GM23248 (cell line): ENCODE results near the gene TFDP3. TPM values are rescaled to one million over a fixed set of nuclear protein-coding genes. Genes with fewer than 3 reads are reported as not detected.

Source experiments
- DNase-seq: peaks from one replicate; pipeline ENCODE4 v3.0.0-alpha.2; 2015
- H2AFZ ChIP-seq: fragments of 200-600 bp; sonication (generic); 2 replicates; pipeline ENCODE4 v1.6.1; 2016; ENCODE audit warnings: antibody characterized with exemption
- H3F3A ChIP-seq: fragments of 200-600 bp; sonication (generic); 2 replicates; pipeline ENCODE4 v1.6.1; 2016; ENCODE audit warnings: mild to moderate bottlenecking, antibody characterized with exemption, mixed run types; ENCODE audit not compliant: insufficient read depth
- H3K27ac ChIP-seq: fragments of 200-600 bp; sonication (generic); 2 replicates; pipeline ENCODE4 v1.5.1; 2016; ENCODE audit warnings: mild to moderate bottlenecking
- H3K27me3 ChIP-seq: fragments of 200-600 bp; sonication (generic); replicated peaks from 2 replicates; pipeline ENCODE4 v1.6.1; 2016; ENCODE audit warnings: mild to moderate bottlenecking; ENCODE audit not compliant: insufficient read depth
- H3K36me3 ChIP-seq: fragments of 200-600 bp; sonication (generic); 2 replicates; pipeline ENCODE4 v1.6.1; 2016; ENCODE audit warnings: low read depth, mild to moderate bottlenecking
- H3K4me1 ChIP-seq: fragments of 200-600 bp; sonication (generic); 2 replicates; pipeline ENCODE4 v1.6.1; 2016; ENCODE audit warnings: mild to moderate bottlenecking; ENCODE audit not compliant: insufficient read depth
- H3K4me2 ChIP-seq: fragments of 200-600 bp; sonication (generic); one replicate; pipeline ENCODE4 v1.6.1; 2016; ENCODE audit warnings: mild to moderate bottlenecking; ENCODE audit not compliant: unreplicated experiment
- H3K4me3 ChIP-seq: fragments of 200-600 bp; sonication (generic); 2 replicates; pipeline ENCODE4 v1.5.1; 2016; ENCODE audit warnings: mild to moderate bottlenecking
- H3K79me2 ChIP-seq: fragments of 200-600 bp; sonication (generic); 2 replicates; pipeline ENCODE4 v1.6.1; 2016; ENCODE audit warnings: mild to moderate bottlenecking; ENCODE audit not compliant: insufficient read depth
- H3K9ac ChIP-seq: fragments of 200-600 bp; sonication (generic); 2 replicates; pipeline ENCODE4 v1.6.1; 2016; ENCODE audit warnings: mild to moderate bottlenecking
- H3K9me2 ChIP-seq: fragments of 200-600 bp; sonication (generic); 2 replicates; pipeline ENCODE4 v1.6.1; 2016; ENCODE audit warnings: mixed run types, mild to moderate bottlenecking, moderate library complexity; ENCODE audit not compliant: insufficient read depth
- H3K9me3 ChIP-seq: fragments of 200-600 bp; sonication (generic); one replicate; pipeline ENCODE4 v1.6.1; 2017; ENCODE audit warnings: low read depth
- H4K20me1 ChIP-seq: fragments of 200-600 bp; sonication (generic); 2 replicates; pipeline ENCODE4 v1.6.0; 2016; ENCODE audit not compliant: insufficient read depth
- EZH2 ChIP-seq: fragments of 200-600 bp; sonication (generic); IDR thresholded peaks from 2 replicates; pipeline ENCODE4 v1.6.1; 2018; ENCODE audit warnings: antibody characterized with exemption, mild to moderate bottlenecking; ENCODE audit not compliant: insufficient read depth, poor library complexity, severe bottlenecking
- EZH2phosphoT487 ChIP-seq: fragments of 200-600 bp; sonication (generic); IDR thresholded peaks from 2 replicates; pipeline ENCODE4 v1.6.1; 2018; ENCODE audit warnings: antibody characterized with exemption, moderate library complexity, mild to moderate bottlenecking, low read depth; ENCODE audit not compliant: insufficient read depth
- WGBS, 2 experiments: methylation state at CpG; one replicate each; pipeline ENCODE4 v1.1.6; 2015 to 2017; ENCODE audit warnings: low lambda C conversion rate in 2 of 2, low coverage in 1 of 2; ENCODE audit errors: missing lambda C conversion rate in 2 of 2; 5-methylcytosine and 5-hydroxymethylcytosine counted together
- in situ Hi-C: fragments of 300-500 bp; cut with MboI; formaldehyde crosslinking; loops from 2 replicates; pipeline ENCODE4 v1.15.0; 2020
- polyA plus RNA-seq: library from polyadenylated mRNA; unstranded; fragments of >200 nt; fragmentation: Nextera tagmentation; extraction: Ambion mirVana; gene quantifications from 2 replicates; pipeline ENCODE4 v1.2.1, GENCODE V29; 2016
- total RNA-seq: library from RNA; depleted of rRNA; stranded (reverse); fragments of >200 nt; shearing (Covaris generic); gene quantifications from 2 replicates; pipeline ENCODE4 v1.2.3, GENCODE V29; 2014

TFDP3 gene
- total and polyA plus RNA-seq, 2 experiments from 2014 or later, result not detected

GRCh38 chrX:133185938-133186337 is 32.2 kb downstream of the TFDP3 start:
- H3K4me2 ChIP-seq, result no peak overlapping the region
- no peak overlapping the region for H2AFZ ChIP-seq
- no peak overlapping the region for H3K4me3 ChIP-seq
- no peaks in the 10 kb centered on the region for H3K9me3 ChIP-seq
- no peaks in the 10 kb centered on the region for H3K4me1 ChIP-seq
- TF ChIP-seq EZH2phosphoT487 (no peak), EZH2 (no peak)
- H4K20me1 ChIP-seq, result no peaks in the 10 kb centered on the region
- no peaks in the 10 kb centered on the region for H3K9me2 ChIP-seq
- in situ Hi-C loops, result no loop called here
- no peaks in the 10 kb centered on the region for H3K36me3 ChIP-seq
- no peaks in the 10 kb centered on the region for H3K79me2 ChIP-seq
- H3K9ac ChIP-seq, result no peak overlapping the region
- H3K27me3 ChIP-seq, result no peaks in the 10 kb centered on the region
- no peak overlapping the region for H3K27ac ChIP-seq
- 31 to 40% methylated on average over 2 of the region's 2 CpGs for WGBS, 2 experiments
- no peaks in the 10 kb centered on the region for H3F3A ChIP-seq
- no peak for DNase-seq

- 48 to 50% methylated on average over 2 to 4 of the region's 4 CpGs for WGBS, 2 experiments
- in situ Hi-C loops, result no loop called here
- no peak overlapping the region for H3K27ac ChIP-seq
- no peak overlapping the region for H3K4me3 ChIP-seq
- no peak overlapping the region for H2AFZ ChIP-seq
- no peaks in the 10 kb centered on the region for H3K9me2 ChIP-seq
- no peaks in the 10 kb centered on the region for H3K27me3 ChIP-seq
- no peaks in the 10 kb centered on the region for H4K20me1 ChIP-seq
- no peak overlapping the region for H3K9ac ChIP-seq
- H3F3A ChIP-seq, result no peaks in the 10 kb centered on the region
- H3K4me2 ChIP-seq, result no peak overlapping the region
- no peaks in the 10 kb centered on the region for H3K4me1 ChIP-seq
- TF ChIP-seq EZH2phosphoT487 (no peak), EZH2 (no peak)
- no peaks in the 10 kb centered on the region for H3K79me2 ChIP-seq
- no peaks in the 10 kb centered on the region for H3K36me3 ChIP-seq
- no peaks in the 10 kb centered on the region for H3K9me3 ChIP-seq
- no peak for DNase-seq
Observed at GRCh38 chrX:133185119-133185518, 33.0 kb downstream of the TFDP3 start.

- Histone ChIP-seq H3K4me1 (no peaks in the 10 kb centered on the region), H3K27ac (no peak overlapping the region), H2AFZ (no peak overlapping the region), H3K36me3 (no peaks in the 10 kb centered on the region), H3K27me3 (no peaks in the 10 kb centered on the region), H3F3A (no peaks in the 10 kb centered on the region), H3K9me2 (no peaks in the 10 kb centered on the region), H4K20me1 (no peaks in the 10 kb centered on the region), H3K4me3 (no peak overlapping the region), H3K9me3 (no peaks in the 10 kb centered on the region), H3K9ac (no peak overlapping the region), H3K4me2 (no peak overlapping the region), H3K79me2 (no peaks in the 10 kb centered on the region)
- no peak for TF ChIP-seq EZH2phosphoT487
- TF ChIP-seq EZH2, result no peak
- DNase-seq, result no peak
- in situ Hi-C loops, result no loop called here
- WGBS, 2 experiments, result 30% methylated on average over 2 of the region's 2 CpGs
Observed at GRCh38 chrX:133183806-133184205, 34.3 kb downstream of the TFDP3 start.

- H3K36me3 ChIP-seq, result no peaks in the 10 kb centered on the region
- H3F3A ChIP-seq, result no peaks in the 10 kb centered on the region
- H3K79me2 ChIP-seq, result no peaks in the 10 kb centered on the region
- no peak for DNase-seq
- TF ChIP-seq EZH2phosphoT487 (no peak), EZH2 (no peak)
- no peak overlapping the region for H3K4me2 ChIP-seq
- no peaks in the 10 kb centered on the region for H3K4me1 ChIP-seq
- no peak overlapping the region for H3K4me3 ChIP-seq
- no peaks in the 10 kb centered on the region for H3K27me3 ChIP-seq
- H4K20me1 ChIP-seq, result no peaks in the 10 kb centered on the region
- no peak overlapping the region for H3K9ac ChIP-seq
- no peak overlapping the region for H3K27ac ChIP-seq
- in situ Hi-C loops, result no loop called here
- H2AFZ ChIP-seq, result no peak overlapping the region
- H3K9me2 ChIP-seq, result no peaks in the 10 kb centered on the region
- 46 to 58% methylated on average over 2 to 3 of the region's 3 CpGs for WGBS, 2 experiments
- no peaks in the 10 kb centered on the region for H3K9me3 ChIP-seq
Observed at GRCh38 chrX:133179500-133179899, 38.7 kb downstream of the TFDP3 start.

- no peak for TF ChIP-seq EZH2
- no peak for TF ChIP-seq EZH2phosphoT487
- Histone ChIP-seq H3K79me2 (no peaks in the 10 kb centered on the region), H3K4me1 (no peaks in the 10 kb centered on the region), H3K9ac (no peak overlapping the region), H3K27ac (no peak overlapping the region), H3K36me3 (no peaks in the 10 kb centered on the region), H4K20me1 (no peaks in the 10 kb centered on the region), H3F3A (no peaks in the 10 kb centered on the region), H3K4me2 (no peak overlapping the region), H2AFZ (no peak overlapping the region), H3K9me3 (no peaks in the 10 kb centered on the region), H3K4me3 (no peak overlapping the region), H3K9me2 (no peaks in the 10 kb centered on the region), H3K27me3 (no peaks in the 10 kb centered on the region)
- in situ Hi-C loops, result no loop called here
- no peak for DNase-seq
- 48 to 60% methylated on average over 2 of the region's 2 CpGs for WGBS, 2 experiments
Observed at GRCh38 chrX:133177202-133177601, 41.0 kb downstream of the TFDP3 start.
